HG03432 (cell line): Measurements from ENCODE around the gene POLR1A.

Experiments
- ATAC-seq: cut with Tn5 transposase; IDR thresholded peaks from one replicate; pipeline ENCODE4 v1.9.1; 2021; ENCODE audit warnings: mild to moderate bottlenecking, moderate library complexity; ENCODE audit not compliant: unreplicated experiment

Gene POLR1A

DNA sequence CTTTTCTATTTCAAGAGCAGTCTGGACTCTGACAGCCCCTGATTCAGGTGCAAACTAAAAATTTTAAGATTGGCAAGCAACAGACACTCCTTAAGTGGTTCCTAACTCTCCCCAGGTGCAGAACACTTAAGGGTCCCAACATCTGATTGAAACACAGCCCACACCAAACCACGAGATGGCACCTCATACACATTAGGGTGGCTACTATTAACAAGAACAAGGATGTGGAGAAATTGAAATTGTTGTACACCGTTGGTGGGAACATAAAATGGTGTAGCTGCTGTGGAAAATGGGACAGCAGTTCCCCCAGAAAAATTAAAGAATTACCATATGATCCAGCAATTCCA is 82.3 kb downstream of the POLR1A start:
- ATAC-seq, result no peak

DNA sequence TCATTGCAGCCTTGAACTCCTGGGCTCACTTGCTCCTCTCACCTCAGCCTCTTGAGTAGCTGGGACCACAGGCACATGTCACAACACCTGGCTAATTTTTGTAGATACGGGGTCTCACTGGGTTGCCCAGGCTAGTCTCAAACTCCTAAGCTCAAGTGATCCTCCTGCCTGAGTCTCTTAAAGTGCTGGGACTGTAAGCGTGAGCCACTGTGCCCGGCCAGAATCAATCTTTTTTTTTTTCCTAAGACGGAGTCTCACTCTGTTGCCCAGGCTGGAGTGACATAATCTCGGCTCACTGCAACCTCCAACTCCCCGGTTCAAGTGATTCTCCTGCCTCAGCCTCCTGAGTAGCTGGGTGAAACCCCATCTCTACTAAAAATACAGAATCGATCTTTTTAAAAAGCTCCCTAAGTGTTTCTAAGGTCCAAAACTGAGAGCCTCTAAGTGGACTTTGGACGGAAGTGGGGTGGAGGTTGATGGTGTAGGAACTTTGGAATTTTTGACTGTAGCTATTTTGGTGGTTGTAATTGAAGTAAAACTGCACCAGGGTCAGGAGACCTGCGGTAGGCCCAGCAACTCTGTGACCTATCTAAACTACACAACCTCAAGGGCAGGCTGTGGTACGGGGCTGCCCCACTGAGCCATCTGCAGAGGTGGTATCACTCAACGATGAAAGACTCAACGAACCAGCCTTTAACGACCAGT is 82.9 kb downstream of the POLR1A start:
- peak; percentile 77 for ATAC-seq

DNA sequence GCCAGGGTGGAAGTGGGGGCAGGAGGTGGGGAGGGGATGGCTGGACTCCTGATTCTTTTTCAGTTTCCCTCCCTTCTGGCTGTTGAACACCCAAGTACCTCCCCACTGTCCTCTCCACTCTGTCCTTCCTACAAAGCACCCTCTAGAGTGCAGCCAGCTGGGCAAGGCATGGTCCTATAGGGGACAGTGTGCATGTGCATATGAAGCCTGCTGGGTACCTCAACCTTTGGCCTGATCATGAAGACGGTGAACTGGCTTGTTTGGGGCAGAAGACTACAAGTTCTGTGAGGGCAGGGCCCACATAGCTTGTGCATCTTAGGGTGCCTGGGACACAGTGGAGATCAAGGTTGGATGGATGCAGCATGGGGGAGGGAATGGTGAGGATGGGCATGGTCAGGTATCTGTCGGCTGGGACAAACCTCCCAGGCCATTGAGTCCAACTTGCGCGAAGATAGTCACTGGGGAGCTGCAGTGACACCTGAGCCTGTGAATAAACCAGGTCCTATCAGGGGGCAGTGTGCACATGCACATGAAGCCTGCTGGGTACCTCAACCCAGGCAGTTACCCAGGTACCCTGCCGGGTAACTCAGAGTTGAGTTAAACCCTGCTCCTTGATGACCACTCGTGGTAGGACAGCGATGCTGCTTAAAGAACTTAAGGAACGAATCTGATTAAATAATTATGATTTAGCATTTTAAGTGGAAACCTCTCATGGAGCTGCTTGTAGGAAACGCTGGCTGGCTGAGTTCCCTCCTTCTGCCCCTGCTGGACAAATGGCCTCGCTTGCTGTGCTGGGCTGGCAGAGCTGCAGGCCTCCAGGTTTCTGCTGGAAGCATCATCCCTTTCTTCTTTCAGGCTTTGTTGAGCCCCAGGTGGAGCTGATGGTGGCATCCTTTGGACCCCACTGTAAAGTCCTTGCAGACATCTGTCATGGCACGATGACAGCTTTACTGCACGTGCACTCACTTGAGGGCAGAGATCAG is 84.0 kb downstream of the POLR1A start:
- no peak for ATAC-seq

DNA sequence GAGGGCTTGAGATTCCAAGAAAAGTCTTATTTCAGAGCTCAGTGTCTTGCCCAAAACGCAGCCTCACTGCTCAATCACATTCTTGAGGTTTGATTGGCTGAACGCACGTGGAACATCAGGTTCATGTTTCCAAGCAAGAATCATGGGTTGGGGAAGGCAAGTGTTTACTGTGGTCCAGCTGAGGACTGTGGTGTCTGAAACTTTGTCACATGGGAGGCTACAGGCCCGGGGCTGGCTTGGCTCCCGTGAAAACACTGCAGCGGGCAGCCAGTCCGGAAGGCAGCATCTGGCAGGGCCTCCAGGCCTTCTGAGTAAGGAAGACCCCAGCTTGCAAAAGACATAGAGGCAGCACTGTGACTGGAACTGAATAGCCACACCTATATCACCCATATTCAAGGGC is 84.7 kb downstream of the POLR1A start:
- no peak for ATAC-seq

DNA sequence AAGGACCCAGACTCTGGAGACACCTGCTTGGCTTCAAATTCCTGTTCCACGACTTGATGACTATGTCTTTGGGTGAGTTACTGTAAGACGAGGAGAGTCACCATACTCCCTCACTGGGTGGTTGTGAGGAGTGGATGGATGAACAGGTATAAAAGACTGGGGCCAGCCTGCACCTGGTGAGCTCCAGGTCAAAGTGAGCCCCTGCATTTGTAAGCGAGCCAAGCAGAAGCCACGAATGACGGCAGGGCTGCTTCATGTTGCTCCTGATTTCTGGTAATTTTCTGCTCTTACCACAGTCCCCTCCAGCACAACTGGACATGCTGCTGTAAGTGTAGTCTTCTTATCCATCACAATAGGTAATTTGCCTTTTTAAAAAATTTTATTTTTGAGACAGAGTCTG is 86.6 kb downstream of the POLR1A start:
- no peak for ATAC-seq

DNA sequence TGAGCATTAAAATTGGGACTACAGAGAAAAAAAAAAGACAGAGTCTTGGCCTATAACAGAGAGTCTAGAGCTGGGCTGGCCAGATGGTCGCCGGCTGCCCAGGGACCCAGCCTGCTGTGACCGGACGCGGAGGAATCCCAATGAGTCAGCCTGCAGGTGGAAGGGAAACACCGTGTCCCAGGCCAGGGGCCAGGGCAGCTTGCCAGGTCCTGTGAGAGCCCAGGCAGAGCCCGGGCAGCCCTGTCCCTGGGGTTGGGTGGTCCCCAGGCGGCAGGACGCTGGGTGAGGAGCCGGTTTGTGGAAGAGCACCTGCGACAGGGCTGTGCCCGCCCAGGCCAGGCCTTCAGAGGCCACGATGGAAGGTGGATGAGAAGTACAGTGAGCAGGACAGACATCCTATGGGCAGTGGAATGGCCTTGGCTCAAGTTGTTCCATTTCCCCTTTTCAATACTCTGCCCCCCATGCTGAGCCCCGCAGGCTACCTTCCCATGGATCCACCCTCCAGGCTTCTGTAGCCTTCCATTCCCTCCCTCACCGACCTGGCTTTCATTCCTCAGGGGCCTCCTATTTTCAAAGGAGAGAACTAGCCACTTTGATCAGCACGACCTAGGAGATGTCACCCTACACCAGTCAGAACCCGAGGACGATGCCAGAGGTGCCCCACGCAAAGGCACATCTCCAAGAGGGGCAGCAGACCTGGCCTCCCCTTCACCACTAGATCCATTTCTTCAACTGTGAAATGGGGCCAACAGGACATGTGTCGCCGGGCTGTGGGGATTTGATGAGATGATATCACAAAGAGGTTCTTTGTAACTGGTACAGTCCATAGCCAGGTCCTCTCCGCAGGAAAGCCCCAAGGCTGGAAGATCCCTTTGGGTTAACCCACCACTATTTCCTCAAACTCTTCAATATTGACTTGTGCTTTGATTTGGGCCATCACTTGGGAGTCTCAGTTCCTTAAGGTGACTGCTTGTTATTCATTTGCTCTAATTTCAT is 87.5 kb downstream of the POLR1A start:
- no peak for ATAC-seq

DNA sequence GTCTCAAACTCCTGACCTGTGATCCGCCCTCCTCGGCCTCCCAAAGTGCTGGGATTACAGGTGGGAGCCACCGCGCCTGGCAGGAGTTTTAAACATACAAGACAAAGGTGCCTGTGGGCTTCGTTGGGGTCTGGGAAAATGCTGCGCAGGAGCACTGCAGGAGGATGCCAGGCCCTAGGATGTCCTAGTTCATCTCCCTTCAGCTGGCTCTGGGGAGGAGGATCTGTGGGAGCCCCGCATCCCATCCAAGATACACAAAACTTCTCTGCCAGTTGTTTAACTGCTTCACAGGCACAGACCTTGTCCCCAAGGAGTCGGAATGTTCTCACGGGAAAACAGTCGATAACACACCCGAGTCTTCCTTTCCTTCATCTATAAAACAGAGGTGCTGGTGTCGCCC is 89.1 kb downstream of the POLR1A start:
- ATAC-seq, result no peak

DNA sequence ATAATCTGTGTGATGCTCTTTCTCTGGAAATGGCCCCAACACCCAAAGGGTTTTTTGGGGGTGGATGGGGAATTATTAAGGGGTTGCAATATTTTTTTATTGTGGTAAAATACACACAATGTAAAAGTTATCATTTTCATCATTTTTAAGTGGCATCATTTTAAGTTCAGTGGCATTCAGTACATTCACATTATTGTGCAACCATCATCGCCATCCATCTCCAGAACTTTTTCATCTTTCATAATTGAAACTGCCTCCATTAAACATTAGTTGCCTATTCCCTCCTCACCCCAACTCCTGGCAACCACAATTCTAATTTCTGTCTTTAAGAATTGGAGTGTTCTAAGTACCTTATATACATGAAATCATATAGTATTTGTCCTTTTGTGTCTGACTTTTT is 90.0 kb downstream of the POLR1A start:
- no peak for ATAC-seq

DNA sequence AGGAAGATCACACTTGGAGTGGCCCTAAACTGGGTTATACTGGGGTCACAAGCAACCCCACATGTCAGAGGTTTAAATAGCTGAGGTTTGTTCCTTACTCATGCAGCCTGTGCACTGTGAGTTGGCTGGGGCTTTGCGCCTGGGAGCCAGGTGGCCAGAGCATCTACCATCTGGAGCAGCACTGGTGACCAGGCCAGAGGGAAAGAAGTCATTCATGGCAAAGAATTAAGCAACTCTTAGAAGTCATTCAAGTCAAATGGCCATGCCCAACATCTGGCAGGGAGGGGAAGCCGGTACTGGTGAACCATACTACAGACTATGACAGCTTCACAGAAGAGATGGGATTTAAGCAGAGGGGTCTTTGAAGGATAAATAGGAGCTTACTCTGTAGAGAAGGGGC is 90.7 kb downstream of the POLR1A start:
- no peak for ATAC-seq

DNA sequence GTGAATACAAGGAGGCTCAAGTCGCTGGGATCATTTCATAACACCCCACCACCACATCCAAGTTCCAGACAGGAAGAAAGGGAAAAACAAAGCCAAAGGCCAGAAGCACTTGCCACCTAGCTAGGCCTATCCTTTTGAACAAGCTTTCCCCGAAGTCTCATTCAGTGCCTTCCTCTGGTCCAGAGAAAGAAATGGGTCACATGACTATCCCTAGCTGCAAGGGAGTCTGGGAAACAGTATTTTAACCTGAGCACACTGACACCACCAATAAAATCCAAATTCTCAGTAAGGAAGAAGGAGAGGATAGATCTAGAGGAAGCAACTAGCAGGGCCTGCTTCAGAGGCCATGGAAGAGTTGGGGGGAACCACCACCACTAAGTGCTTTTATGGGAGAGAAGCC is 91.2 kb downstream of the POLR1A start:
- no peak for ATAC-seq

DNA sequence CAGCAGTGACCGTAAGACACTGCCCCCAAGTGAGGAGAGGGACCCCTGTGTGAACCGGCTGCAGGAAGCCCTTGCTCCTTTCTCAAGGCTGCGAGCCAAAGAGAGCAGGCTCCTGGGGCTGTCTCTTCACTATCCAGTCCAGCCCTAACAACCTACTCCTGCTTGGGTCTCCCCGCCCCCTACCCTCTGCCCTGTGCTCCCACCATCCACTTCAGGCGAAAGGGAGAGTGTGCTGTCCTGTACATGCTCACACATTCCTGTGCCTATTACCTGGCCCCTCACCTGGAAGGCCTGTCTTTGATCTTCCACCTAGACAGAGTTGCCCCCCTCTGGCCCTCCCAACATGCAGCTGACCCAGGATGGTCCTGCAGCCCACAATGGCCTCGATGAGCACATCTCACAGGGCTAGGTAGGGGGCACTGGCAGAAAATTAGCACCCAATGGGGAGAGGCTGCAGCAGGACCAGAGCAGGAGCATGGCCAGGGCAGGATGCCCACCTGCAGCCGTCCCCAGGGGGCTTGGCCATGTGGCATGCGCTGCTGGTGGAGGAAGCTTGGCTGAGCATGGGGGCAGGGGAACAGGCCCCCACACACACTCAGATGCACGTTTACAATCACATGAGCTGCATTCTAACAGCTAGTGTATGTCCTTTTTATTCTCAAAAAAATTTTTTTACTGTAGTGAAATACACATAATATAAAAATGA is 93.5 kb downstream of the POLR1A start:
- no peak for ATAC-seq

DNA sequence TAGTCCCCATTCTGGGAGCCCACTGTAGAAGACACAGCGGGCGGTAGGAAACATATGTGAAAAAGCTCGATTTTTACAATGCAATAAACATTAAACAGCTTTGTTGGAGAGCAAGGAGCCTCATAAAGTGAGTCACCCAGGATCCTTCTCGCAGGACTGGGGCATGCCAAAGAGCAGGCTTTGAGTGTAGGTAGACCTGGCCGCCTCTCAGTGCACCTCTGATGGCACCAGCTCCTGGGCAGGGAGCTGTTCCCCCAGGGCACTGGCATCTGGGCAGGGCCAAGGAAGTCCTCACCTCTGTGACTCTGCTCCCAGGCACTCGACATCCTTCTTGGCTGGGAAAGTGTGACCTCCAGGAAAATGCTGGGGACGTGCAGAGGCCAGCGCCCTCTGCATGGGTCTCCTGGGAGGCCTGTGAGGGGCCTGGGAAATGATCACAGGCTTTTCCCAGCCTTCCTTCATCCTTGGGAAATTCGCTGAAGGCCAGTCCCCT is 94.2 kb downstream of the POLR1A start:
- ATAC-seq, result no peak

DNA sequence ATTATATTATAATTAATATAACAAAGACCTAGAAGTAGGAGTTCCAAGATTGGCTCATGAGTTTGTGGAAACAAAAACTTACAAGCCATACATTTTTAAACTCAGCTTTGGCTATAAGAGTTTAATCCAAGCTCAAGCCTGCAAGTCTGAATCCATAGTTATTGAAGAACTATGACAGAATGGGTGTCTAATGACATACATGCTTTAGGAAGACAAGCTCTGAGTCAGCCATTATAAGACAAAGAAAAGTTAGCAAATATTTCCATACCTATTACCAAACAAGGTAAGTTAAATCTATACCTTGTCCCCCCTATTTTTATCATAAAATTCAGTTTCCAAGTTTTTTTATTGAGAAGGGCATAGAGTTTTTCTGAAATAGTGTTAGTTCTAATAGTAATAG is 95.6 kb downstream of the POLR1A start:
- no peak for ATAC-seq

DNA sequence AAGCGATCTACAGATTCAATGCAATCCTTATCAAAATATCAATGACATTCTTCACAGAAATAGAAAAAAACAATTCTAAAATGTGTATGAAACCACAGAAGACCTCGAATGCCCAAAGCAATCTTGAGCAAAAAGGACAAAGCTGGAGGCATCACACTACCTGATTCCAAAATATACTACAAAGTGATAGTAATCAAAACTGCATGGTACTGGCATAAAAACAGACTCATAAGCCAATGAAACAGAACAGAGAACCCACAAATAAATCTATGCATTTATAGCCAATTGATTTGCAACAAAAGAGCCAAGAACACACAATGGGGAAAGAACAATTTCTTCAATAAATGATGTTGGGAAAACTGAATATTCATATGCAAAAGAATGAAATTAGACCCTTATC is 99.2 kb downstream of the POLR1A start:
- no peak for ATAC-seq

DNA sequence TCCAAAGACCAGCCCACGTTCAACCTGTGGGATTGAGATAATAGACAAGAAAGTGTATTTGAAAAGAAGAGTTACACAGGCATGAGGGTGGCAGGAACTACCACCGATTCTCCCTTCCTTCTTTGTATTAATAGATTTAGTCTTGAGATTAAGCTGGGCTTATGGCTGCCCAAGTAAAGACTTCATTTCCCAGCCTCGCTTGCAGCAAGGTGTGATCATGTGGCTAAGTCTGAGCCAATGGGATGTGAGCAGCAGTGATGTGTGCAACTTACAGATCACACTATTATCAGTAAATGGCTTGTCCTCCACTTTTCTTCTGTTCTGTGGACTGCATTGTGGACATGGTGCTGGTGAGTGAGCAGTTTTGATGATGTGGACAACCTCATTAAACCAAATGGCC is 101.7 kb downstream of the POLR1A start:
- ATAC-seq, result no peak

DNA sequence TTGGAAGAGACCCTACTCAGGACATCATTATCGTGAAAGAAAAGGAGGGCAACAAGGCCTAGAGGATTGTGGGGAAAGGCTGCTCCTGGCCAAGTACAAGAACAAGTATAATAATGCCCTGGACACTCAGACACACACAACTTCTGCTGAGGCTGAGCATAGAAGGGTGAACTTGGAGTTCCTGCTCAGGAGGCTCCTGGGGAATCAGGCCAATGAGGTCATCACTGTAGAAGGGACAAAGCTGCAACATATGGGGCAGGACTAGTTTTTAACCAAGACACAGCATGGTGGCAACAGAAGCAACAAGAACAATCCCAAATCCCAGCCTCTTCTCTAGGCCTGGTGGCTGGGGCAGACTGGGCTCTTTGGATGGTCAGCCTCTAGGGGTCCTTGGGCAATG is 102.6 kb downstream of the POLR1A start:
- no peak for ATAC-seq

DNA sequence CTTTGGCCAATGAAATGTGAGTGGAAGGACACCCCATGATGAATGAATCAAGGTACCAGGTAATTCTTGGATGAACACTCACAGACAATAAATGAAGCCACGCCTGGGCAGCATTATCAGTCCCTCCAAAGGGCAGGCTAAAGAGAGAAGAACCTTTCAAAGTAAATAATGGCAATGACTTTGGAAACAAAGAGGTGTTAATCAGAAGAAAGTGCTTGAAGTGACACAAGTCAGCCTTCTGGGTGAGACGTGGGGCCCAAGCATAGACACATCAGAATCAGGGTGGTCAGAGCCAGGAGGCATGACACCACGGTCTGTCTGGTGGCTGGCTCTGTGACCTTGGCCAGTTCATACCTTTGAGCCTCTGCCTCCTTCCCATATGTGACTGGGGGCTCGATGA is 103.3 kb downstream of the POLR1A start:
- no peak for ATAC-seq

DNA sequence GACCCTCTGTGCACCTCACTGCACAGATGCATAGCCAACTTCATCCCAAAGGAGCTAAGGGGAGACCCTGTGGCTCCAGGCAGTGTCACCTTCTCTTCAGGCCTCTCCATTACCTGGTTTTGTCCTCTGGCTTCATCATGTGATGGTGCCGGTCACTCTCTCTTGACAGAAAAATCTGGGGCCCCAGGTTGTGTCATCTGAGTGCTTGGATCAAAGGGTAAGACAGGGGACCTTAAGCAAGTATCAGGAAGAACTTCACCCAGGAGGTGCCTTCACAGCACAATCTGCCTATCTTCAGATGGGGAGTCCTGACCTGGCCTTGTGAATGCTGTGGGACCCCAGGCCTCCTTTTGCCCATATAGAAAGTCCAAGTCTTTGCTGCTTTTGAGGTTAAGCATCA is 104.4 kb downstream of the POLR1A start:
- ATAC-seq, result no peak

DNA sequence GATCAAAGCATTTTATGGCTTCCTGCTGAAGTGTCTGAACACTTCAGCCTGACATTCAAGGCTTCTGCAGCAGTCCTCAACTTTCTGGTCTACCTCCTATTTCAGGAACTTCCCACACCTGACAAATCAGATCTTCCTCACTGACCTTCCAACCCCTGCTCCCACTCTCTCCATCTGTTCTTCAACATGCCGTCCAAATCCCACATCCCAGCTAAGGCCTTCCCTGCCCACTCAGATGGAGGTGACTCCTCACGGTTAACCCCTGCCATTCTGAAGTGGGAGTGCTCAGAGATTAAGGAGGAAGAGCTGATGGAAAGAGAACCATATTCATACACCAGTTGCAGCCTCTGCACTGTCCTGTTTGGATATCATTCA is 104.8 kb downstream of the POLR1A start:
- no peak for ATAC-seq

DNA sequence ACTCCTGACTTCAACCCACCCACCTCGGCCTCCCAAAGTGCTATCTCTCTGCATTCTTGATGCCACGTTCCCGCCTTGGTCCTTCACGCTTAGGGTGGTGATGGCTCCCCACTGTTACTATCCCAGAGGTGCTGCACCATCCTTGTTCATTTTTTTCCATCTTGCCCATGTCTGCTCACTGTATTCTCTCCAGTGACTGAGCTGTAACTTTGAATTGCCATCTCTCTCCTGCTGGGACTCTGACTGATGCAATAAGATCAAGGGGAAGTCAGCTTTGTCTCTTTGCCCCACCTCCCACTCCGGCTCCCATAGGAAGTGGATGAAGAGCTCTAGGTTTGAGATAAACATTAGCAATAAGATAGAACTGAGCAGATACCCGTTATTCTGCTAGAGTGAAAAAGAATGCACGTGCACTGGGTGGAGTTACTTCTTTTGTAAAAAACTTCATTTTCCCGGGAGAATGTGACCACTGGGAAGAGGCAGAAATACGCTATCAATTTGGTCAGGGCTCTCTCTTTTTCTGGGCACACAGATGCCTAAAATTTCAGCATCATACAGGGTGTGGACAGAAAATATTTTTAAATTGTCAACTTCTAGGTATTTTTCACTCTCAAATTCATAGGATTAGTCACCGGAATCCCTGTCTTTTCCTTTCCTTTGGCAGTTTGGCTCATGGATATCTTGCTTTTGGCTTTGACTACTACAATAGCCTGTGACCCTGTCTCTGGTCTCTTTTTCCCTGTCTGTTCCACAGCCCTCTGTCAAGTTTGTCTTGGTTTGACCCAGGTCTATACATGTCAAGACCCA is 105.4 kb downstream of the POLR1A start:
- no peak for ATAC-seq
